HepG2 (cell line): ENCODE results near the gene TXNL4A. TPM values are rescaled to one million over a fixed set of nuclear protein-coding genes. Genes with fewer than 3 reads are reported as not detected.
A peak's percentile ranks its signal among the peaks of the same experiment; 100 is the strongest.

Experiments used
- MYNN ChIP-seq: sonication (generic); formaldehyde crosslinking; IDR thresholded peaks from 2 replicates; pipeline ENCODE4 v1.4.0; 2020; ENCODE audit warnings: mild to moderate bottlenecking, low read depth, missing genetic modification reagents
- NRL ChIP-seq: sonication (generic); formaldehyde crosslinking; IDR thresholded peaks from 2 replicates; pipeline ENCODE4 v1.5.0; 2020; ENCODE audit warnings: missing genetic modification reagents, mild to moderate bottlenecking, moderate library complexity, borderline replicate concordance
- TBP ChIP-seq: sonication (generic); formaldehyde crosslinking; IDR thresholded peaks from 2 replicates; pipeline ENCODE4 v1.5.0; 2020; ENCODE audit warnings: missing genetic modification reagents
- TP53 ChIP-seq: sonication (generic); formaldehyde crosslinking; conservative IDR thresholded peaks from 2 replicates; pipeline ENCODE4 v1.4.0; 2020; ENCODE audit warnings: missing genetic modification reagents
- WIZ ChIP-seq: sonication (generic); formaldehyde crosslinking; IDR thresholded peaks from 2 replicates; pipeline ENCODE4 v1.5.1; 2020; ENCODE audit warnings: mild to moderate bottlenecking, missing genetic modification reagents
- ZMYM4 ChIP-seq: sonication (generic); formaldehyde crosslinking; IDR thresholded peaks from 2 replicates; pipeline ENCODE4 v1.8.1; 2023; ENCODE audit warnings: mild to moderate bottlenecking, missing genetic modification reagents
- ZNF326 ChIP-seq: sonication (generic); formaldehyde crosslinking; IDR thresholded peaks from 2 replicates; pipeline ENCODE4 v1.4.0; 2020; ENCODE audit warnings: missing genetic modification reagents, borderline replicate concordance
- ZNF430 ChIP-seq: sonication (generic); formaldehyde crosslinking; IDR thresholded peaks from 2 replicates; pipeline ENCODE4 v1.9.0; 2021; ENCODE audit warnings: mild to moderate bottlenecking, missing genetic modification reagents
- ZSCAN22 ChIP-seq: sonication (generic); formaldehyde crosslinking; IDR thresholded peaks from 2 replicates; pipeline ENCODE4 v1.4.0; 2020; ENCODE audit warnings: mild to moderate bottlenecking, missing genetic modification reagents
- polyA plus RNA-seq, 8 experiments: library from polyadenylated mRNA; depleted of rRNA in 3 of 8; stranded (reverse) in 7 of 8; unstranded in 1 of 8; fragments of >200 nt; fragmentation: Illumina TruSeq in 4 of 8; extraction: Trizol in 4 of 8; gene quantifications; 2 replicates each; pipeline versions ENCODE4 v1.2.1 to v1.2.3, GENCODE V29; 2011 to 2016; ENCODE audit warnings: low read depth in 4 of 8, missing spikeins in 1 of 8, mixed read lengths in 1 of 8; ENCODE audit not compliant: insufficient read depth in 1 of 8
- total RNA-seq, 5 experiments: library from RNA; depleted of rRNA; stranded (reverse); fragments of >200 nt; fragmentation: Illumina TruSeq; extraction: Trizol; gene quantifications; 2 replicates each; pipeline ENCODE4 v1.2.3, GENCODE V29; 2016; ENCODE audit warnings: low read depth in 1 of 5
- TF ChIP-seq, protein P1 (sequence below): sonication (generic); formaldehyde crosslinking; IDR thresholded peaks from 2 replicates; pipeline ENCODE4 v1.4.0; 2020; ENCODE audit warnings: mild to moderate bottlenecking, missing genetic modification reagents
- TF ChIP-seq, protein P2 (sequence below): IDR thresholded peaks from 2 replicates; pipeline ENCODE4 v1.6.1; 2016; ENCODE audit warnings: missing genetic modification reagents, missing compliant biosample characterization
- TF ChIP-seq, protein P3 (sequence below): IDR thresholded peaks from 2 replicates; pipeline ENCODE4 v1.6.1; 2016; ENCODE audit warnings: low read depth, control low read depth

The TXNL4A gene
- total and polyA plus RNA-seq, 2 of the 13 experiments (the other 11 are each of a cell fraction or from before 2014, with no cell fraction given) = 172 to 202 TPM

DNA sequence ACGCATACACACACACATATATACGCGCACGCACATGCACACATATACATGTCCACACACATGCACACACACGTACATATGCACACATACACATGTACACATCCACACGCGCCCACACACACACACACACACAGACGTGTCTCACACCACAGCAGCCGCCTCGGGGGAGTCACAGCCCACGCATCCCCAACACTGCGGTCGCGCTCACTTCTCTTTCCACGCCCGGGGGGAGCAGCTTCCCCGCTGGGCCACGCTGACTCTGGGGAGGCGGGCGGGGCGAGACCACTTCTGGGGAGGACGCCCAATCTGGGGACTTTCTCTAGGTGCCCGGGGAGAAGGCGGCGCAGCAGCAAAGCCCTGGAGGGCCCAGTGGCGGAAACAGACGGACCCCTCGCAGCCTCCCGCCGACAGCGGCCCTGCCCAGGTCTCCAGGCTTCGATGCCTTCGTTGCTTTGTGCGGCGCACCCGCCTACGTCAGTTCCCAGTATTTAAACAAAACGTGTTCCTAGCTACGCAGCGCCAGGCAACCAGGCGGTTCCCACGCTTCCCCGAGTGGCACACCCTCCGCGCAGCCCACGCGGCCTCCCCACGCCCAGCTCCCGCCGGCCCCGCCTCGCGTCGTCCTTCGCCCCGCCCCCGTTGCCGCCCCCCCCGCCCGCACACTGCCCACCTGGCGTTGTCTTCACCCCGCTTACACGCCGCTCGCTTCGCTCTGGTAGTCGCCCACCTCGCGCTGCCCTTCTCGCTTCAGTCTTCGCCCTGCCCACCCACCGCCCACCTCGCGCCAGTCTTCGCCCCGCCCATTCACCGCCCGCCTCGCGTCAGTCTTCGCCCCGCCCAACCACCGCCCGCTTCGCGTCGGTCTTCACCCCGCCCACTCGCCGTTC, 45.1 kb upstream of the TXNL4A start (continued):
- no peak for TF ChIP-seq TP53
- TF ChIP-seq, protein P1, sequence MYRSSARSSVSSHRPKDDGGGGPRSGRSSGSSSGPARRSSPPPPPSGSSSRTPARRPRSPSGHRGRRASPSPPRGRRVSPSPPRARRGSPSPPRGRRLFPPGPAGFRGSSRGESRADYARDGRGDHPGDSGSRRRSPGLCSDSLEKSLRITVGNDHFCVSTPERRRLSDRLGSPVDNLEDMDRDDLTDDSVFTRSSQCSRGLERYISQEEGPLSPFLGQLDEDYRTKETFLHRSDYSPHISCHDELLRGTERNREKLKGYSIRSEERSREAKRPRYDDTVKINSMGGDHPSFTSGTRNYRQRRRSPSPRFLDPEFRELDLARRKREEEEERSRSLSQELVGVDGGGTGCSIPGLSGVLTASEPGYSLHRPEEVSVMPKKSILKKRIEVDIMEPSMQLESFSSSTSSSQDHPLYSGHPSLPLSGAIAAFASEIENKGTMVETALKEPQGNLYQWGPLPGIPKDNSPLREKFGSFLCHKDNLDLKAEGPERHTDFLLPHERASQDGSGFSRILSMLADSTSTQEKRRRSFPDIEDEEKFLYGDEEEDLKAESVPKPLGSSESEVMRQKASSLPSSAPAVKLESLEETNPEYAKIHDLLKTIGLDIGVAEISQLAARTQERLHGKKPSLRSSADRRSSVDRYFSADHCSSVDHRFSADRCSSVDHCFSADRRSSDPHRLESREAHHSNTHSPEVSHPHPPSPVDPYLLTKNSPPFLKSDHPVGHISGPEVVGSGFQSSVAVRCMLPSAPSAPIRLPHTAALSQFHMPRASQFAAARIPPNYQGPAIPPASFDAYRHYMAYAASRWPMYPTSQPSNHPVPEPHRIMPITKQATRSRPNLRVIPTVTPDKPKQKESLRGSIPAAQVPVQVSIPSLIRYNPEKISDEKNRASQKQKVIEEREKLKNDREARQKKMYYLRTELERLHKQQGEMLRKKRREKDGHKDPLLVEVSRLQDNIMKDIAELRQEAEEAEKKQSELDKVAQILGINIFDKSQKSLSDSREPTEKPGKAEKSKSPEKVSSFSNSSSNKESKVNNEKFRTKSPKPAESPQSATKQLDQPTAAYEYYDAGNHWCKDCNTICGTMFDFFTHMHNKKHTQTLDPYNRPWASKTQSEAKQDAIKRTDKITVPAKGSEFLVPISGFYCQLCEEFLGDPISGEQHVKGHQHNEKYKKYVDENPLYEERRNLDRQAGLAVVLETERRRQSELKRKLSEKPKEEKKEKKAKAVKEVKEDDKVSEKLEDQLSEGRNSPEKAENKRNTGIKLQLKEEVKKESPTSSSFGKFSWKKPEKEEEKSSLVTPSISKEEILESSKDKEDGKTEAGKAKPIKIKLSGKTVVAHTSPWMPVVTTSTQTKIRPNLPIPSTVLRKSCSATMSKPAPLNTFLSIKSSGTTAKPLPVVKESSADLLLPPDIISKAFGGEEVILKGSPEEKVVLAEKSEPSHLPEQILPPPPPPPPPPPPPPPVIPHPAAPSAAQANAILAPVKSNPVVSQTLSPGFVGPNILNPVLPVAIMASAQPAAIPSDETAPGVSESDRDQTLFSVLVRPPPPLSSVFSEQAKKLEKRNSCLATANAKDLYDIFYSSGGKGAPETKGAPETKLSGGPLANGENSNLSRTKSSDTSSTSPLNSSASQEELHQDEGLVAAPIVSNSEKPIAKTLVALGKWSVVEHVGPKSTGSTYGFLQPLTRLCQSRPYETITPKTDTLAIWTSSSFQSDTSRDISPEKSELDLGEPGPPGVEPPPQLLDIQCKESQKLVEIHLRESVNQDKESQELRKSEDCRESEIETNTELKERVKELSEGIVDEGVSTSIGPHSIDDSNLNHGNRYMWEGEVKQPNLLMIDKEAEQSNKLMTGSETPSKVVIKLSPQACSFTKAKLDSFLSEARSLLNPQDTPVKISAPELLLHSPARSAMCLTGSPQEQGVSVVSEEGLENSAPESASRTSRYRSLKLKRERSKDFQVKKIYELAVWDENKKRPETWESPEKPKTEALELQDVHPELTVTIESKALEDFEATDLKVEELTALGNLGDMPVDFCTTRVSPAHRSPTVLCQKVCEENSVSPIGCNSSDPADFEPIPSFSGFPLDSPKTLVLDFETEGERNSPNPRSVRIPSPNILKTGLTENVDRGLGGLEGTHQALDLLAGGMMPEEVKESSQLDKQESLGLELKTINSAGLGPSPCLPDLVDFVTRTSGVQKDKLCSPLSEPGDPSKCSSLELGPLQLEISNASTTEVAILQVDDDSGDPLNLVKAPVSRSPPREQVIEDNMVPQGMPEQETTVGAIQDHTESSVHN (CRISPR knock-in tag) = no peak
- TF ChIP-seq, protein P2, sequence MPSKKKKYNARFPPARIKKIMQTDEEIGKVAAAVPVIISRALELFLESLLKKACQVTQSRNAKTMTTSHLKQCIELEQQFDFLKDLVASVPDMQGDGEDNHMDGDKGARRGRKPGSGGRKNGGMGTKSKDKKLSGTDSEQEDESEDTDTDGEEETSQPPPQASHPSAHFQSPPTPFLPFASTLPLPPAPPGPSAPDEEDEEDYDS (CRISPR knock-in tag) = 0 out of 2 replicates have a peak, but pooled peaks have one; percentile 9
- TF ChIP-seq TBP (CRISPR knock-in tag) = no peak
- no peak for TF ChIP-seq ZNF430
- no peak for TF ChIP-seq ZSCAN22 (CRISPR knock-in tag)
- peak; percentile 61 for TF ChIP-seq NRL (CRISPR knock-in tag)
- TF ChIP-seq WIZ (CRISPR knock-in tag) = no peak
- no peak for TF ChIP-seq ZNF326 (CRISPR knock-in tag)
- TF ChIP-seq ZMYM4 (CRISPR knock-in tag) = no peak
- TF ChIP-seq MYNN (CRISPR knock-in tag) = no peak
- TF ChIP-seq, protein P3, sequence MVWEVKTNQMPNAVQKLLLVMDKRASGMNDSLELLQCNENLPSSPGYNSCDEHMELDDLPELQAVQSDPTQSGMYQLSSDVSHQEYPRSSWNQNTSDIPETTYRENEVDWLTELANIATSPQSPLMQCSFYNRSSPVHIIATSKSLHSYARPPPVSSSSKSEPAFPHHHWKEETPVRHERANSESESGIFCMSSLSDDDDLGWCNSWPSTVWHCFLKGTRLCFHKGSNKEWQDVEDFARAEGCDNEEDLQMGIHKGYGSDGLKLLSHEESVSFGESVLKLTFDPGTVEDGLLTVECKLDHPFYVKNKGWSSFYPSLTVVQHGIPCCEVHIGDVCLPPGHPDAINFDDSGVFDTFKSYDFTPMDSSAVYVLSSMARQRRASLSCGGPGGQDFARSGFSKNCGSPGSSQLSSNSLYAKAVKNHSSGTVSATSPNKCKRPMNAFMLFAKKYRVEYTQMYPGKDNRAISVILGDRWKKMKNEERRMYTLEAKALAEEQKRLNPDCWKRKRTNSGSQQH (CRISPR knock-in tag) = no peak
